ENCODE results near the gene TMTC1. TPM values are rescaled to one million over a fixed set of nuclear protein-coding genes. Genes with fewer than 3 reads are reported as not detected.
A peak's percentile ranks its signal among the peaks of the same experiment; 100 is the strongest.

TMTC1 gene
- total RNA-seq, 1 experiment from 2014 or later = 6.1 TPM

DNA sequence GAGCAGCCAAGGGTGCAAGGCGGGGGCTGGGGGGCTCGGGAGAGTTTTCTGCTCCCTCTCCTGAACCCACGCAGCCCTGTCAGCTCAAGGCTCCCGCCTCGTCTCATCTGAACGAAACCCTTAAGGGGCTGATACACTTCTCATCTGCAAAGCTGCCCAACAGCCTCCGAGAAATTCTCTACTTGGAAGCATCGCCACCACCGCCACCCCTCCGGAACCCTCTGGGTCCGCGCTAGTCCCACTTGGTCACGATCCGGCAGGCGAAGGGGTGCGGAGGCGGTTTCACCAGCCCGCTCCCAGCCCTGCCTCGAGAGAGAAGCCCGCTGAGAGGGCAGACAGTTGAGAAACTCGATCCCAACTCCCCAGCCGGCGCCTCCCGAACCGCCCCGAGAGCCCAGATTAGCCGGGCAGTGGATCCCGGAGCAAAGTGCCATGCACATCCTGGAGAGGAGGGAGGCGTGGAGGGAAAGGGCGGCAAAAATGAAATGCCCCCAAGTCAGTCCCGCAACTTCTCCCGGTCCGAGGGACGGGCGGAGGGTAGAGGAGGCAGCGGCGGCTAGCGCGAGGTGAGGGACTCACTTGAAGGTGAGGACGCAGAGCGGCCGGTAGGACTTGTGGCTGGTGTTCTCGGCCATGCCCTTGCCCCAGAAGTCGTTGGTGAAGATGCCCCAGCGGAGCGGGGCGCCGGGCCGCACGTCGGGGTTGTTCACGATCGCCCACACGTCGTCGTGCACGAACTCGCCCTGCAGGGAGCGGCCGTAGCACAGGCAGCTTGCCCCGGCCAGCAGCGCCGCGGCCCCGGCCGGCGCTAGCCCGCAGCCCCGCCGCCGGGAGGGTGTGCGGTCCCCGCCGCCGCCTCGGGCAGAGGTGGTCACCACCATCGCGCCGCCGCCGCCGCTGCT is 620 bp downstream of the TMTC1 start:
- TF ChIP-seq, protein P1, sequence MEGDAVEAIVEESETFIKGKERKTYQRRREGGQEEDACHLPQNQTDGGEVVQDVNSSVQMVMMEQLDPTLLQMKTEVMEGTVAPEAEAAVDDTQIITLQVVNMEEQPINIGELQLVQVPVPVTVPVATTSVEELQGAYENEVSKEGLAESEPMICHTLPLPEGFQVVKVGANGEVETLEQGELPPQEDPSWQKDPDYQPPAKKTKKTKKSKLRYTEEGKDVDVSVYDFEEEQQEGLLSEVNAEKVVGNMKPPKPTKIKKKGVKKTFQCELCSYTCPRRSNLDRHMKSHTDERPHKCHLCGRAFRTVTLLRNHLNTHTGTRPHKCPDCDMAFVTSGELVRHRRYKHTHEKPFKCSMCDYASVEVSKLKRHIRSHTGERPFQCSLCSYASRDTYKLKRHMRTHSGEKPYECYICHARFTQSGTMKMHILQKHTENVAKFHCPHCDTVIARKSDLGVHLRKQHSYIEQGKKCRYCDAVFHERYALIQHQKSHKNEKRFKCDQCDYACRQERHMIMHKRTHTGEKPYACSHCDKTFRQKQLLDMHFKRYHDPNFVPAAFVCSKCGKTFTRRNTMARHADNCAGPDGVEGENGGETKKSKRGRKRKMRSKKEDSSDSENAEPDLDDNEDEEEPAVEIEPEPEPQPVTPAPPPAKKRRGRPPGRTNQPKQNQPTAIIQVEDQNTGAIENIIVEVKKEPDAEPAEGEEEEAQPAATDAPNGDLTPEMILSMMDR (conservative IDR thresholded peaks at IDR 0.05; ENCODE audit: low read depth, low read length) = no peak
- peak; percentile 92 for TF ChIP-seq EZH2 (IDR thresholded peaks at IDR 0.05; ENCODE audit: borderline replicate concordance, low read depth, low read length, poor library complexity, severe bottlenecking)
- Histone ChIP-seq H3K27me3 (replicated peaks; ENCODE audit: insufficient read depth, low read depth, low read length, poor library complexity) (peaks cover 67% of the 10 kb centered on the region), H3K4me1 (ENCODE audit: insufficient read depth, low read length, poor library complexity, severe bottlenecking) (peaks cover 14% of the 10 kb centered on the region), H3K27ac (ENCODE audit: low read depth, low read length, poor library complexity, severe bottlenecking) (no peak overlapping the region), H3K9me3 (ENCODE audit: low read depth, low read length, poor library complexity, severe bottlenecking) (peaks cover 5% of the 10 kb centered on the region), H3K36me3 (ENCODE audit: insufficient read depth, low read length, poor library complexity, severe bottlenecking) (no peaks in the 10 kb centered on the region), H3K4me3 (ENCODE audit: low read depth, low read length, poor library complexity, severe bottlenecking) (peak overlapping the region; percentile 47)
- POLR2A ChIA-PET (ENCODE audit: low non-redundant PET) = interaction anchor here (0.6 kb wide), 1 partner anchor 95 kb away, joined by 3 read pairs; no protein-coding TSS in a partner anchor
- DNase-seq (ENCODE audit: low spot score) = peak; percentile 25
- no TSS peak for BruUV-seq (replicated peaks)
- intact Hi-C loops (cut with micrococcal nuclease; ENCODE audit: unreplicated experiment) = loop anchor here (10.0 kb wide), 1 partner anchor 502 kb away; no protein-coding TSS in a partner anchor
- CTCF ChIA-PET = no interaction called here

DNA sequence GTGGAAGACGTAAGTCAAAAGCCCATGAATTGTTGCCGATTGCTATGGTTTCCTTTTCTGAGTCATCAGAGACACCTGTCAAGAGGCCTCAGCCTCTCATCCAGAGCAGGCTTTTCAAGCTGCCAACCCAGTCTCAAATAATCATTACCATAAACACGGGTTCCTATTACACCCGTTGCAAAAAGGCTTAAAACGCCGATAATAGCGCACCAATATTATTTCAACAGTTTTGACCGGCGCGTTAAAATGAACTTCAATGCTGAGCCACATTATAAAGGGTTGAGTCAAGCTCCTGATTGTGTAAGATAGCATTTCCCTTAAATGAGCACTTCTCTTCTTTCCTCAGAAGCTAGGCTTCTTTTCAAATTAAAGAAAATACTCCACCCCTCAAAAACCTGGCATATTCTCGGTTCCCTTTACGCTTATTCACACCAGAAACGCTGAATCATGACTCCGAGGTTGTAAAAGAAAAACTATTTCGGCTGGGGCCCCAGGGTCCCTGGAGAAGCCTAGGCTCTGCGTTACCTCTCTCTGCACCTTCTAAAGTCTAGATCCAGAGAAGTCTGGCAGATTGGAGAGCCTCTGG is 1.4 kb downstream of the TMTC1 start:
- CTCF ChIA-PET = no interaction called here
- Histone ChIP-seq H3K9me3 (ENCODE audit: low read depth, low read length, poor library complexity, severe bottlenecking) (peaks cover 5% of the 10 kb centered on the region), H3K4me3 (ENCODE audit: low read depth, low read length, poor library complexity, severe bottlenecking) (peak overlapping the region; percentile 47), H3K4me1 (ENCODE audit: insufficient read depth, low read length, poor library complexity, severe bottlenecking) (peaks cover 14% of the 10 kb centered on the region), H3K27me3 (replicated peaks; ENCODE audit: insufficient read depth, low read depth, low read length, poor library complexity) (peaks cover 68% of the 10 kb centered on the region), H3K27ac (ENCODE audit: low read depth, low read length, poor library complexity, severe bottlenecking) (no peak overlapping the region), H3K36me3 (ENCODE audit: insufficient read depth, low read length, poor library complexity, severe bottlenecking) (no peaks in the 10 kb centered on the region)
- intact Hi-C loops (cut with micrococcal nuclease; ENCODE audit: unreplicated experiment) = loop anchor here (10.0 kb wide), 1 partner anchor 502 kb away; no protein-coding TSS in a partner anchor
- POLR2A ChIA-PET (ENCODE audit: low non-redundant PET) = interaction anchor here (0.6 to 0.7 kb wide), 2 partner anchors 96 to 189 kb away, joined by 3 to 4 read pairs; no protein-coding TSS in a partner anchor
- DNase-seq (ENCODE audit: low spot score) = peak; percentile 21
- BruUV-seq (replicated peaks) = TSS peak; percentile 51
- TF ChIP-seq, protein P1 (conservative IDR thresholded peaks at IDR 0.05; ENCODE audit: low read depth, low read length) = no peak
- no peak for TF ChIP-seq EZH2 (IDR thresholded peaks at IDR 0.05; ENCODE audit: borderline replicate concordance, low read depth, low read length, poor library complexity, severe bottlenecking)

DNA sequence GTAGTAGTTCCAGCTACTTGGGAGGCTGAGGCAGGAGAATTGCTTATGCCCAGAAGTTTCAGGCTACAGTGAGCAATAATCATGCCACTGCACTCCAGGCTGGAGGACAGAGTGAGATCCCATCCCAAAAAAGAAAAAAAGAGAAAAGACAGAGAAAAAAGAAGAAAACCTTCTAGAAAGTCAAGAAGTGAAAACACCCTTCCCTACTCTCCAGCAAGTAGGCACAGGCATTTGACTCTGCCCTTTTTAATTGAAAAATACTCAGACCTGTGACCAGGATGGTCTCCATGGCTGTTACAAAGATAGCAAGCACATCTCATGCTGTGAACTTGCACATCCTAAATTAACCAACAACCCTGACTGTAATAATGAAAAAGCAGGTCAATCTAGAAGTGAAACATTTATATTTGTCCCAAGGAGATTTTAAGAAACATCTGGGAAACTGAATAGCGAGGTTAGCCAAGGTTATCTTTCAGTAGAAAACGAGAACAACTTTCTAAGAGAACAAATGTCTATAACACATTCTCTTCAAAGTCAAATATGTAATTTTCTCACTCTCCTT is 2.0 kb downstream of the TMTC1 start:
- no TSS peak for BruUV-seq (replicated peaks)
- POLR2A ChIA-PET (ENCODE audit: low non-redundant PET) = interaction anchor here (0.7 kb wide), 1 partner anchor 189 kb away, joined by 4 read pairs; no protein-coding TSS in a partner anchor

More for the DNA sequence above, 2.0 kb downstream of the TMTC1 start:
- TF ChIP-seq EZH2 (IDR thresholded peaks at IDR 0.05; ENCODE audit: borderline replicate concordance, low read depth, low read length, poor library complexity, severe bottlenecking) = no peak
- Histone ChIP-seq H3K27me3 (replicated peaks; ENCODE audit: insufficient read depth, low read depth, low read length, poor library complexity) (peaks cover 68% of the 10 kb centered on the region), H3K4me3 (ENCODE audit: low read depth, low read length, poor library complexity, severe bottlenecking) (no peak overlapping the region), H3K9me3 (ENCODE audit: low read depth, low read length, poor library complexity, severe bottlenecking) (peaks cover 5% of the 10 kb centered on the region), H3K4me1 (ENCODE audit: insufficient read depth, low read length, poor library complexity, severe bottlenecking) (peaks cover 14% of the 10 kb centered on the region), H3K27ac (ENCODE audit: low read depth, low read length, poor library complexity, severe bottlenecking) (no peak overlapping the region), H3K36me3 (ENCODE audit: insufficient read depth, low read length, poor library complexity, severe bottlenecking) (no peaks in the 10 kb centered on the region)
- intact Hi-C loops (cut with micrococcal nuclease; ENCODE audit: unreplicated experiment) = loop anchor here (10.0 kb wide), 1 partner anchor 503 kb away; no protein-coding TSS in a partner anchor
- DNase-seq (ENCODE audit: low spot score) = no peak
- CTCF ChIA-PET = no interaction called here
